Hindlimb muscle (tissue), 1 donor: ENCODE data around the gene FOXK1. TPM values are rescaled to one million over a fixed set of nuclear protein-coding genes. Genes with fewer than 3 reads are reported as not detected.
"Not testable (repeated sequence)": the region's sequence is repeated elsewhere in the genome, so short reads cannot be mapped to it uniquely, and the experiment has no call there.

Experiments
- DNase-seq: peaks from one replicate; pipeline ENCODE4 v3.0.0-alpha.2; 2013
- polyA plus RNA-seq: library from polyadenylated mRNA; unstranded; fragments of 120-200 nt; gene quantifications from one replicate; pipeline ENCODE4 v1.2.1, GENCODE V29; 2013; ENCODE audit not compliant: insufficient read length

Gene FOXK1
- polyA plus RNA-seq, 1 donor: 25.6 TPM

GRCh38 chr7:4801839-4802231 lies 119.7 kb downstream of the FOXK1 start:
- DNase-seq: no peak

GRCh38 chr7:4802577-4802976 lies 120.5 kb downstream of the FOXK1 start:
- not testable (repeated sequence) for DNase-seq

GRCh38 chr7:4803397-4804241 lies 121.5 kb downstream of the FOXK1 start:
- no peak for DNase-seq

GRCh38 chr7:4805110-4805983 lies 123.3 kb downstream of the FOXK1 start:
- DNase-seq: no peak

- no peak for DNase-seq
Measured at GRCh38 chr7:4805984-4806300, 123.8 kb downstream of the FOXK1 start.

- DNase-seq: no peak
Measured at GRCh38 chr7:4806983-4807597, 125.0 kb downstream of the FOXK1 start.

- DNase-seq: no peak
Measured at GRCh38 chr7:4807598-4808016, 125.5 kb downstream of the FOXK1 start.

- no peak for DNase-seq
Measured at GRCh38 chr7:4808026-4808425, 125.9 kb downstream of the FOXK1 start.

- no peak for DNase-seq
Measured at GRCh38 chr7:4808565-4808964, 126.5 kb downstream of the FOXK1 start.

- no peak for DNase-seq
Measured at GRCh38 chr7:4809091-4809591, 127.0 kb downstream of the FOXK1 start.

GRCh38 chr7:4809666-4810065 lies 127.6 kb downstream of the FOXK1 start:
- no peak for DNase-seq

GRCh38 chr7:4814433-4814832 lies 132.3 kb downstream of the FOXK1 start:
- no peak for DNase-seq

- no peak for DNase-seq
Measured at GRCh38 chr7:4815121-4815520, 133.0 kb downstream of the FOXK1 start.

GRCh38 chr7:4815609-4816418 lies 133.7 kb downstream of the FOXK1 start:
- no peak for DNase-seq

- DNase-seq: no peak
Measured at GRCh38 chr7:4816419-4817080, 134.5 kb downstream of the FOXK1 start.

- no peak for DNase-seq
Measured at GRCh38 chr7:4817178-4817901, 135.2 kb downstream of the FOXK1 start.

- DNase-seq: no peak
Measured at GRCh38 chr7:4818000-4818794, 136.1 kb downstream of the FOXK1 start.

- DNase-seq: peak; percentile 53
Measured at GRCh38 chr7:4819560-4820404, 137.7 kb downstream of the FOXK1 start.

GRCh38 chr7:4820405-4820966 lies 138.4 kb downstream of the FOXK1 start:
- DNase-seq: no peak
